Trophoblast cell (in vitro differentiated cells and primary cell): ENCODE measurements around the gene PFKFB2.

ENCODE experiments used
- DNase-seq, 2 donors: peaks; one replicate each; pipeline ENCODE4 v3.0.0-alpha.2; 2016
- H2AFZ ChIP-seq: 2 replicates; pipeline ENCODE4 v1.6.1; 2013; ENCODE audit warnings: low read length, moderate library complexity, mild to moderate bottlenecking; ENCODE audit not compliant: insufficient read depth, poor library complexity
- H2AK5ac ChIP-seq: 2 replicates; pipeline ENCODE4 v1.6.1; 2013; ENCODE audit warnings: mild to moderate bottlenecking, low read length
- H2BK120ac ChIP-seq: 2 replicates; pipeline ENCODE4 v1.6.1; 2013; ENCODE audit warnings: low read length, mild to moderate bottlenecking, moderate library complexity; ENCODE audit not compliant: insufficient read depth, poor library complexity
- H2BK12ac ChIP-seq: 2 replicates; pipeline ENCODE4 v1.6.1; 2013; ENCODE audit warnings: mild to moderate bottlenecking, low read length, moderate library complexity
- H2BK5ac ChIP-seq: 2 replicates; pipeline ENCODE4 v1.6.1; 2013; ENCODE audit warnings: low read length, low read depth, moderate library complexity, mild to moderate bottlenecking; ENCODE audit not compliant: poor library complexity
- H3K14ac ChIP-seq: 2 replicates; pipeline ENCODE4 v1.6.1; 2013; ENCODE audit warnings: mild to moderate bottlenecking, low read length
- H3K18ac ChIP-seq: 2 replicates; pipeline ENCODE4 v1.6.1; 2013; ENCODE audit warnings: mild to moderate bottlenecking, low read length
- H3K23ac ChIP-seq: 2 replicates; pipeline ENCODE4 v1.6.1; 2013; ENCODE audit warnings: low read length
- H3K27ac ChIP-seq: 2 replicates; pipeline ENCODE4 v1.5.1; 2013; ENCODE audit warnings: low read depth, mild to moderate bottlenecking, inconsistent platforms, low read length, moderate library complexity
- H3K27me3 ChIP-seq: 2 replicates; pipeline ENCODE4 v1.6.1; 2013; ENCODE audit warnings: inconsistent platforms, mild to moderate bottlenecking, low read length, moderate library complexity; ENCODE audit not compliant: insufficient read depth
- H3K36me3 ChIP-seq, 2 experiments: 1 replicate in 1 of 2; 2 replicates in 1 of 2; pipeline ENCODE4 v1.6.1; 2013; ENCODE audit warnings: low read length in 2 of 2, mild to moderate bottlenecking in 2 of 2, moderate library complexity in 1 of 2; ENCODE audit not compliant: insufficient read depth in 2 of 2, control insufficient read depth in 1 of 2
- H3K4ac ChIP-seq: 2 replicates; pipeline ENCODE4 v1.6.1; 2013; ENCODE audit warnings: low read depth, mild to moderate bottlenecking, low read length, moderate library complexity
- H3K4me1 ChIP-seq, 2 experiments: 1 replicate in 1 of 2; 2 replicates in 1 of 2; pipeline ENCODE4 v1.6.1; 2013; ENCODE audit warnings: low read length in 2 of 2, mild to moderate bottlenecking in 2 of 2, moderate library complexity in 1 of 2; ENCODE audit not compliant: insufficient read depth in 2 of 2, control insufficient read depth in 1 of 2
- H3K4me2 ChIP-seq: 2 replicates; pipeline ENCODE4 v1.6.1; 2013; ENCODE audit warnings: inconsistent platforms, mild to moderate bottlenecking, low read length, moderate library complexity
- H3K4me3 ChIP-seq: 2 replicates; pipeline ENCODE4 v1.5.1; 2013; ENCODE audit warnings: mild to moderate bottlenecking, low read depth, low read length, inconsistent platforms
- H3K79me1 ChIP-seq: one replicate; pipeline ENCODE4 v1.6.1; 2013; ENCODE audit warnings: low read length
- H3K79me2 ChIP-seq: 2 replicates; pipeline ENCODE4 v1.6.1; 2013; ENCODE audit warnings: low read length, mild to moderate bottlenecking; ENCODE audit not compliant: control insufficient read depth, insufficient read depth, poor library complexity
- H3K9ac ChIP-seq: 2 replicates; pipeline ENCODE4 v1.6.1; 2013; ENCODE audit warnings: mild to moderate bottlenecking, low read length
- H3K9me3 ChIP-seq: 2 replicates; pipeline ENCODE4 v1.6.1; 2013; ENCODE audit warnings: low read depth, mild to moderate bottlenecking, control low read depth, inconsistent platforms, low read length; ENCODE audit not compliant: insufficient read depth
- H4K12ac ChIP-seq: 2 replicates; pipeline ENCODE4 v1.6.1; 2013; ENCODE audit warnings: low read depth, mild to moderate bottlenecking, low read length, moderate library complexity
- H4K8ac ChIP-seq: 2 replicates; pipeline ENCODE4 v1.6.1; 2013; ENCODE audit warnings: low read depth, mild to moderate bottlenecking, low read length, moderate library complexity
- H4K91ac ChIP-seq: one replicate; pipeline ENCODE4 v1.6.1; 2013; ENCODE audit warnings: low read depth, mild to moderate bottlenecking, low read length, moderate library complexity
- WGBS: extraction: QIAGEN DNeasy Blood & Tissue Kit; methylation state at CpG from one replicate; pipeline ENCODE4 v1.1.7; 2013; ENCODE audit warnings: missing lambda C conversion rate; ENCODE audit not compliant: insufficient read length, insufficient coverage; ENCODE audit errors: extremely low coverage; 5-methylcytosine and 5-hydroxymethylcytosine counted together

PFKFB2 gene

DNA sequence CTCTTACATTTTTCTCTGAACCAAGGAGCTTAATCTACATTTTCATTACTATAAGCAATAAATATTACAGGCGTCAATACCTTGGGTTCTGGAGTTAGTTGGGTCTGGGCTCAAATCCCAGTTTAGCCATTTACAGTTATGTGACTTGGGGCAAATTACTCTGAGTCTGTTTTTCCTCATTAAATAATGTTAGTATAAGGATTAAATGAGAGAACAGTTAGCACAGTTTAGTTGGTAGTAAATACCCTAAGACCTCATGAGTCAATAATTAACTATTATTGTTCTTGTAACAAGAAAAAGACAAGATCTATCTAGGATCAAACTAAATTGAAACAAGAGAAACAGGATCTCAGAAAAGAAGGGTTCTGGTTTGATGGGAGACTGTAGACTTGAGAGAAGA lies 25.2 kb upstream of the PFKFB2 start:
- Histone ChIP-seq H3K27ac (no peak overlapping the region), H3K4ac (no peak overlapping the region), H2BK12ac (no peak overlapping the region), H4K12ac (no peak overlapping the region), H4K8ac (no peak overlapping the region), H3K36me3 (no peaks in the 10 kb centered on the region), H3K18ac (no peak overlapping the region), H3K79me2 (no peaks in the 10 kb centered on the region), H3K14ac (no peak overlapping the region), H3K79me1 (peaks cover 2% of the 10 kb centered on the region), H2AFZ (no peak overlapping the region), H2BK120ac (no peak overlapping the region), H2BK5ac (no peak overlapping the region), H3K9ac (no peak overlapping the region), H4K91ac (no peak overlapping the region), H3K4me2 (no peak overlapping the region), H3K4me1 (peaks cover 9 to 10% of the 10 kb centered on the region in 2 experiments), H3K9me3 (no peaks in the 10 kb centered on the region), H3K23ac (no peak overlapping the region), H2AK5ac (no peak overlapping the region), H3K27me3 (no peaks in the 10 kb centered on the region), H3K4me3 (no peak overlapping the region)
- no CpG with 5 or more reads among the region's 1 CpG for WGBS
- no peak for DNase-seq

DNA sequence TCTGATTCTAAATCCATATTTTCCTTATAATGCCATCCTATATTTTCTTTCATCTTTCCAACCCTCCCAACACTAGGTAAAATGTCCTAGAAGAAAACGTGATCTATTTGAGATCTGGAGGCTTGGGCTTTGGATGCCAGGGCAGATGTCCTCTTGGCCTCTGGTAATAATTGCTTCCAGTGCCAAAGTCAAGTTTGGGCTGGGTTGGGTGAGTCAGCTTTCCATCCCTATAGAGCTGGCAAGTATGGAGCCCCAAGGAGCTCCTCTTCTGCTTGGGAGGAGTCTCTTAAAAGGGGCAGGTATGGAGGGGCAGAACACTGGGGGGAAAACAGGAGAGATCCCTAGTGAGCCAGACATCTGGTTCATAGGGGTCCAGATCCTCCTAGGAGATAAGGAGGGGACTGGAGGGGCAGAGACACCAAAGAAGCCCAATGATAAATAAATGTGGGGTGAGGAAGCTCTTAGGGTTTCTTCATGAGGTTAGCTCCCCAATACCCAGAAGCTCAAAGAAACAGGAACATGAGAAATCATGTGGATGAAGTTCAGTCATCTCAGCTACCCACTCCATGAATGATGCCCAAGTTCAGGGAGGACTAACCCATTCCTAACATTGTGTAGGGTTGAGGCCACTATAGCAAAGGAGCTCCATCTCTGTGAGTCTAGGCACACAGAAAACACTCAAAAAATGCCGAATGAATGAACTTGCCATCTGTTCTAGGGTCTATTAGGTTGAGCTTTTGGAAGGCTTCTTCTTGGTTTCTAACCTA lies 24.0 kb upstream of the PFKFB2 start:
- no peaks in the 10 kb centered on the region for H3K79me2 ChIP-seq
- no peak overlapping the region for H2BK12ac ChIP-seq
- no peak overlapping the region for H2BK5ac ChIP-seq
- no peak overlapping the region for H3K14ac ChIP-seq
- H3K36me3 ChIP-seq, result no peaks in the 10 kb centered on the region
- peaks cover 2% of the 10 kb centered on the region for H3K79me1 ChIP-seq
- H3K27me3 ChIP-seq, result no peaks in the 10 kb centered on the region
- H3K4me1 ChIP-seq, result peaks cover 9 to 10% of the 10 kb centered on the region in 2 experiments
- no peak overlapping the region for H3K4me2 ChIP-seq
- WGBS, result no CpG with 5 or more reads among the region's 2 CpGs
- no peak overlapping the region for H3K4me3 ChIP-seq
- H3K9ac ChIP-seq, result no peak overlapping the region
- H3K18ac ChIP-seq, result no peak overlapping the region
- no peak overlapping the region for H3K23ac ChIP-seq
- H4K8ac ChIP-seq, result no peak overlapping the region
- no peak overlapping the region for H4K91ac ChIP-seq
- no peak overlapping the region for H4K12ac ChIP-seq
- no peaks in the 10 kb centered on the region for H3K9me3 ChIP-seq
- no peak overlapping the region for H3K4ac ChIP-seq
- no peak overlapping the region for H3K27ac ChIP-seq
- H2AK5ac ChIP-seq, result no peak overlapping the region
- no peak overlapping the region for H2AFZ ChIP-seq
- no peak for DNase-seq
- no peak overlapping the region for H2BK120ac ChIP-seq

GRCh38 chr1:207029701-207030521 lies 23.2 kb upstream of the PFKFB2 start:
- Histone ChIP-seq H3K79me1 (no peaks in the 10 kb centered on the region), H3K14ac (no peak overlapping the region), H2BK120ac (no peak overlapping the region), H3K79me2 (no peaks in the 10 kb centered on the region), H3K9ac (no peak overlapping the region), H3K27me3 (no peaks in the 10 kb centered on the region), H2BK5ac (no peak overlapping the region), H2AFZ (no peak overlapping the region), H3K23ac (no peak overlapping the region), H3K4me3 (no peak overlapping the region), H3K27ac (no peak overlapping the region), H3K4me1 (peaks cover 6% of the 10 kb centered on the region in 2 experiments), H4K12ac (no peak overlapping the region), H4K91ac (no peak overlapping the region), H3K36me3 (no peaks in the 10 kb centered on the region), H3K4me2 (no peak overlapping the region), H3K9me3 (no peaks in the 10 kb centered on the region), H2AK5ac (no peak overlapping the region), H4K8ac (no peak overlapping the region), H3K18ac (no peak overlapping the region), H3K4ac (no peak overlapping the region), H2BK12ac (no peak overlapping the region)
- WGBS, result no CpG with 5 or more reads among the region's 5 CpGs
- no peak for DNase-seq

DNA sequence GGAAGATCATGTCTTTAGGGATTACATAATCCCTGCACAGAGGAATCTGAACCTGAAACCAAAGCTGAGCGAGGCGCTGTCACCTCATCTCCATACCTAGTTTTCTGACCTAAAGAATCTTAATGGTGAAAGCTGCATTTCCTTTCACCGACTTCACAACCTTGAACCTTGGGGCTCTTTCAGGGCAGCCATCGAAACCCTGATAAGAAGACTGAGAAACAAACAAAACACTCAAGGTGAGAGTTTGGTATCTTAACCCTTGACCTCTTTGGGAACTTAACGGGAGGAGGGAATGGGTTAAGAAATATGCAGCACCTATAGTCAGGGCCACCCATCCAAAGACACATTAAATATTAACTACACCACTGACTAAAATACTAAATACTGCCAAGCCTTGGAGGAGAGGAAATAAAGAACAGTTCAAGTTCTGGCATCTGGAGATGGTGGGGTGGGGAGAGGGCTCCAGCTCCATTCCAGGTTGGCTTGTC lies 22.5 kb upstream of the PFKFB2 start:
- no peak overlapping the region for H3K27ac ChIP-seq
- WGBS, result no CpG with 5 or more reads among the region's 5 CpGs
- H4K8ac ChIP-seq, result no peak overlapping the region
- H2BK120ac ChIP-seq, result no peak overlapping the region
- no peaks in the 10 kb centered on the region for H3K27me3 ChIP-seq
- H3K9ac ChIP-seq, result no peak overlapping the region
- no peak overlapping the region for H3K4ac ChIP-seq
- no peak for DNase-seq
- no peak overlapping the region for H2BK5ac ChIP-seq
- no peaks in the 10 kb centered on the region for H3K79me2 ChIP-seq
- no peak overlapping the region for H2AFZ ChIP-seq
- no peak overlapping the region for H2BK12ac ChIP-seq
- no peaks in the 10 kb centered on the region for H3K36me3 ChIP-seq
- H4K91ac ChIP-seq, result no peak overlapping the region
- H3K9me3 ChIP-seq, result no peaks in the 10 kb centered on the region
- no peak overlapping the region for H3K23ac ChIP-seq
- no peak overlapping the region for H3K4me2 ChIP-seq
- peaks cover 0 to 3% of the 10 kb centered on the region in 2 experiments for H3K4me1 ChIP-seq
- H2AK5ac ChIP-seq, result no peak overlapping the region
- H4K12ac ChIP-seq, result no peak overlapping the region
- no peak overlapping the region for H3K4me3 ChIP-seq
- no peaks in the 10 kb centered on the region for H3K79me1 ChIP-seq
- H3K14ac ChIP-seq, result no peak overlapping the region
- no peak overlapping the region for H3K18ac ChIP-seq
